Measurements from ENCODE around the gene TNFSF10. TPM values are rescaled to one million over a fixed set of nuclear protein-coding genes. Genes with fewer than 3 reads are reported as not detected.

The TNFSF10 gene
- total RNA-seq, 1 experiment from 2014 or later, result not detected

- Histone ChIP-seq H3K4me1 (ENCODE audit: low read length) (no peaks in the 10 kb centered on the region), H3K4me2 (ENCODE audit: low read depth, low read length, poor library complexity, severe bottlenecking) (no peak overlapping the region), H3K4me3 (ENCODE audit: low read length) (no peak overlapping the region), H3K27me3 (ENCODE audit: low read length) (no peaks in the 10 kb centered on the region), H3K79me2 (ENCODE audit: low read length) (no peaks in the 10 kb centered on the region), H3K9me2 (replicated peaks; ENCODE audit: insufficient read depth, low read length) (no peaks in the 10 kb centered on the region), H3K9me3 (ENCODE audit: low read length) (no peaks in the 10 kb centered on the region), H4K20me1 (ENCODE audit: insufficient read depth, low read depth, low read length) (no peaks in the 10 kb centered on the region), H3K36me3 (ENCODE audit: insufficient read depth, low read length) (no peaks in the 10 kb centered on the region), H3K9ac (ENCODE audit: low read length) (no peak overlapping the region), H3K27ac (ENCODE audit: low read length) (no peak overlapping the region), H2AFZ (ENCODE audit: low read length) (no peak overlapping the region)
- DNase-seq, result no peak
Observed at GRCh38 chr3:172540049-172540448, 16.8 kb upstream of the TNFSF10 start.

GRCh38 chr3:172539273-172539672, 16.0 kb upstream of the TNFSF10 start:
- Histone ChIP-seq H4K20me1 (ENCODE audit: insufficient read depth, low read depth, low read length) (no peaks in the 10 kb centered on the region), H3K9ac (ENCODE audit: low read length) (no peak overlapping the region), H3K9me2 (replicated peaks; ENCODE audit: insufficient read depth, low read length) (no peaks in the 10 kb centered on the region), H3K4me3 (ENCODE audit: low read length) (no peak overlapping the region), H3K27ac (ENCODE audit: low read length) (no peak overlapping the region), H3K4me2 (ENCODE audit: low read depth, low read length, poor library complexity, severe bottlenecking) (no peak overlapping the region), H3K79me2 (ENCODE audit: low read length) (no peaks in the 10 kb centered on the region), H3K4me1 (ENCODE audit: low read length) (no peaks in the 10 kb centered on the region), H2AFZ (ENCODE audit: low read length) (no peak overlapping the region), H3K27me3 (ENCODE audit: low read length) (no peaks in the 10 kb centered on the region), H3K9me3 (ENCODE audit: low read length) (no peaks in the 10 kb centered on the region), H3K36me3 (ENCODE audit: insufficient read depth, low read length) (no peaks in the 10 kb centered on the region)
- DNase-seq, result no peak

- Histone ChIP-seq H3K79me2 (ENCODE audit: low read length) (no peaks in the 10 kb centered on the region), H3K9me2 (replicated peaks; ENCODE audit: insufficient read depth, low read length) (no peaks in the 10 kb centered on the region), H3K4me1 (ENCODE audit: low read length) (no peaks in the 10 kb centered on the region), H3K27me3 (ENCODE audit: low read length) (no peaks in the 10 kb centered on the region), H3K9me3 (ENCODE audit: low read length) (no peaks in the 10 kb centered on the region), H2AFZ (ENCODE audit: low read length) (no peak overlapping the region), H3K4me2 (ENCODE audit: low read depth, low read length, poor library complexity, severe bottlenecking) (no peak overlapping the region), H4K20me1 (ENCODE audit: insufficient read depth, low read depth, low read length) (no peaks in the 10 kb centered on the region), H3K4me3 (ENCODE audit: low read length) (no peak overlapping the region), H3K9ac (ENCODE audit: low read length) (no peak overlapping the region), H3K36me3 (ENCODE audit: insufficient read depth, low read length) (no peaks in the 10 kb centered on the region), H3K27ac (ENCODE audit: low read length) (no peak overlapping the region)
- no peak for DNase-seq
Observed at GRCh38 chr3:172538368-172539151, 15.3 kb upstream of the TNFSF10 start.

- H3K4me2 ChIP-seq (ENCODE audit: low read depth, low read length, poor library complexity, severe bottlenecking), result no peak overlapping the region
- no peak overlapping the region for H3K4me3 ChIP-seq (ENCODE audit: low read length)
- H3K27me3 ChIP-seq (ENCODE audit: low read length), result no peaks in the 10 kb centered on the region
- no peaks in the 10 kb centered on the region for H3K79me2 ChIP-seq (ENCODE audit: low read length)
- H4K20me1 ChIP-seq (ENCODE audit: insufficient read depth, low read depth, low read length), result no peaks in the 10 kb centered on the region
- H3K27ac ChIP-seq (ENCODE audit: low read length), result no peak overlapping the region
- H3K4me1 ChIP-seq (ENCODE audit: low read length), result no peaks in the 10 kb centered on the region
- no peak overlapping the region for H3K9ac ChIP-seq (ENCODE audit: low read length)
- no peaks in the 10 kb centered on the region for H3K9me3 ChIP-seq (ENCODE audit: low read length)
- H2AFZ ChIP-seq (ENCODE audit: low read length), result no peak overlapping the region
- H3K9me2 ChIP-seq (replicated peaks; ENCODE audit: insufficient read depth, low read length), result no peaks in the 10 kb centered on the region
- no peaks in the 10 kb centered on the region for H3K36me3 ChIP-seq (ENCODE audit: insufficient read depth, low read length)
- DNase-seq, result no peak
Observed at GRCh38 chr3:172537507-172538158, 14.4 kb upstream of the TNFSF10 start.

- Histone ChIP-seq H3K9me2 (replicated peaks; ENCODE audit: insufficient read depth, low read length) (no peaks in the 10 kb centered on the region), H3K4me1 (ENCODE audit: low read length) (no peaks in the 10 kb centered on the region), H3K79me2 (ENCODE audit: low read length) (no peaks in the 10 kb centered on the region), H3K27me3 (ENCODE audit: low read length) (no peaks in the 10 kb centered on the region), H3K36me3 (ENCODE audit: insufficient read depth, low read length) (no peaks in the 10 kb centered on the region), H3K4me2 (ENCODE audit: low read depth, low read length, poor library complexity, severe bottlenecking) (no peak overlapping the region), H3K9me3 (ENCODE audit: low read length) (no peaks in the 10 kb centered on the region), H3K9ac (ENCODE audit: low read length) (no peak overlapping the region), H3K4me3 (ENCODE audit: low read length) (no peak overlapping the region), H2AFZ (ENCODE audit: low read length) (no peak overlapping the region), H3K27ac (ENCODE audit: low read length) (no peak overlapping the region), H4K20me1 (ENCODE audit: insufficient read depth, low read depth, low read length) (no peaks in the 10 kb centered on the region)
- no peak for DNase-seq
Observed at GRCh38 chr3:172536993-172537419, 13.8 kb upstream of the TNFSF10 start.

- no peaks in the 10 kb centered on the region for H3K9me2 ChIP-seq (replicated peaks; ENCODE audit: insufficient read depth, low read length)
- H3K4me2 ChIP-seq (ENCODE audit: low read depth, low read length, poor library complexity, severe bottlenecking), result no peak overlapping the region
- H3K4me3 ChIP-seq (ENCODE audit: low read length), result no peak overlapping the region
- no peak overlapping the region for H2AFZ ChIP-seq (ENCODE audit: low read length)
- H3K36me3 ChIP-seq (ENCODE audit: insufficient read depth, low read length), result no peaks in the 10 kb centered on the region
- H3K4me1 ChIP-seq (ENCODE audit: low read length), result no peaks in the 10 kb centered on the region
- H3K27me3 ChIP-seq (ENCODE audit: low read length), result no peaks in the 10 kb centered on the region
- H4K20me1 ChIP-seq (ENCODE audit: insufficient read depth, low read depth, low read length), result no peaks in the 10 kb centered on the region
- H3K9me3 ChIP-seq (ENCODE audit: low read length), result no peaks in the 10 kb centered on the region
- H3K9ac ChIP-seq (ENCODE audit: low read length), result no peak overlapping the region
- H3K27ac ChIP-seq (ENCODE audit: low read length), result no peak overlapping the region
- DNase-seq, result no peak
- no peaks in the 10 kb centered on the region for H3K79me2 ChIP-seq (ENCODE audit: low read length)
Observed at GRCh38 chr3:172536505-172536904, 13.3 kb upstream of the TNFSF10 start.

GRCh38 chr3:172530566-172530965, 7.3 kb upstream of the TNFSF10 start:
- H3K4me1 ChIP-seq (ENCODE audit: low read length), result no peaks in the 10 kb centered on the region
- H3K9ac ChIP-seq (ENCODE audit: low read length), result no peak overlapping the region
- no peaks in the 10 kb centered on the region for H3K36me3 ChIP-seq (ENCODE audit: insufficient read depth, low read length)
- H2AFZ ChIP-seq (ENCODE audit: low read length), result no peak overlapping the region
- H3K27me3 ChIP-seq (ENCODE audit: low read length), result no peaks in the 10 kb centered on the region
- no peak for DNase-seq
- H3K27ac ChIP-seq (ENCODE audit: low read length), result no peak overlapping the region
- H3K9me3 ChIP-seq (ENCODE audit: low read length), result no peaks in the 10 kb centered on the region
- no peak overlapping the region for H3K4me3 ChIP-seq (ENCODE audit: low read length)
- no peaks in the 10 kb centered on the region for H4K20me1 ChIP-seq (ENCODE audit: insufficient read depth, low read depth, low read length)
- no peak overlapping the region for H3K4me2 ChIP-seq (ENCODE audit: low read depth, low read length, poor library complexity, severe bottlenecking)
- no peaks in the 10 kb centered on the region for H3K79me2 ChIP-seq (ENCODE audit: low read length)
- no peaks in the 10 kb centered on the region for H3K9me2 ChIP-seq (replicated peaks; ENCODE audit: insufficient read depth, low read length)

- no peaks in the 10 kb centered on the region for H3K27me3 ChIP-seq (ENCODE audit: low read length)
- H2AFZ ChIP-seq (ENCODE audit: low read length), result no peak overlapping the region
- H3K4me1 ChIP-seq (ENCODE audit: low read length), result no peaks in the 10 kb centered on the region
- no peaks in the 10 kb centered on the region for H3K9me2 ChIP-seq (replicated peaks; ENCODE audit: insufficient read depth, low read length)
- no peak overlapping the region for H3K9ac ChIP-seq (ENCODE audit: low read length)
- H3K4me3 ChIP-seq (ENCODE audit: low read length), result no peak overlapping the region
- H3K36me3 ChIP-seq (ENCODE audit: insufficient read depth, low read length), result no peaks in the 10 kb centered on the region
- H4K20me1 ChIP-seq (ENCODE audit: insufficient read depth, low read depth, low read length), result no peaks in the 10 kb centered on the region
- H3K27ac ChIP-seq (ENCODE audit: low read length), result no peak overlapping the region
- H3K9me3 ChIP-seq (ENCODE audit: low read length), result no peaks in the 10 kb centered on the region
- H3K4me2 ChIP-seq (ENCODE audit: low read depth, low read length, poor library complexity, severe bottlenecking), result no peak overlapping the region
- no peaks in the 10 kb centered on the region for H3K79me2 ChIP-seq (ENCODE audit: low read length)
- no peak for DNase-seq
Observed at GRCh38 chr3:172530101-172530561, 6.9 kb upstream of the TNFSF10 start.

All from Karpas-422 (cell line).